Calu3 (cell line): Measurements from ENCODE around the gene ZBTB7B. TPM values are rescaled to one million over a fixed set of nuclear protein-coding genes. Genes with fewer than 3 reads are reported as not detected.

ENCODE experiments used
- BruUV-seq: library from RNA; stranded (reverse); fragments of 400-500 nt; replicated peaks from 2 replicates; lab custom pipeline; 2021; lab: Mats Ljungman, UMichigan
- CTCF ChIA-PET: fragments of 300-600 bp; sonication (Branson Sonifier 250); formaldehyde crosslinking; loops from one replicate; lab custom pipeline; 2022; ENCODE audit warnings: antibody characterized with exemption; lab: Charles Lee
- DNase-seq: peaks from one replicate; pipeline ENCODE4 v3.0.0; 2022
- H3K27ac Mint-ChIP-seq: one replicate; pipeline ENCODE4 v1.8.0; 2022; ENCODE audit warnings: mixed read lengths; ENCODE audit not compliant: unreplicated experiment
- H3K27me3 Mint-ChIP-seq: one replicate; pipeline ENCODE4 v1.8.0; 2022; ENCODE audit warnings: mixed read lengths; ENCODE audit not compliant: unreplicated experiment
- H3K36me3 Mint-ChIP-seq: one replicate; pipeline ENCODE4 v1.8.0; 2022; ENCODE audit warnings: mild to moderate bottlenecking, moderate library complexity, mixed read lengths; ENCODE audit not compliant: insufficient read depth, unreplicated experiment
- H3K4me1 Mint-ChIP-seq: one replicate; pipeline ENCODE4 v1.8.0; 2022; ENCODE audit warnings: mild to moderate bottlenecking, low read depth, mixed read lengths; ENCODE audit not compliant: unreplicated experiment
- H3K4me3 Mint-ChIP-seq: one replicate; pipeline ENCODE4 v1.8.0; 2022; ENCODE audit warnings: mild to moderate bottlenecking, low read depth, moderate library complexity, mixed read lengths; ENCODE audit not compliant: unreplicated experiment
- H3K9me3 Mint-ChIP-seq: one replicate; pipeline ENCODE4 v1.8.0; 2022; ENCODE audit warnings: low read depth, mixed read lengths; ENCODE audit not compliant: unreplicated experiment
- CTCF ChIP-seq: fragments of 200-600 bp; IDR thresholded peaks from one replicate; pipeline ENCODE4 v1.8.0; 2022; ENCODE audit warnings: antibody characterized with exemption; ENCODE audit not compliant: unreplicated experiment
- intact Hi-C: fragments of 100-400 bp; cut with micrococcal nuclease; formaldehyde crosslinking; loops from one replicate; pipeline ENCODE4 v1.10.0; 2022; ENCODE audit not compliant: unreplicated experiment
- total RNA-seq: library from RNA; stranded (reverse); gene quantifications from 2 replicates; pipeline ENCODE4 v1.2.3, GENCODE V29; 2022

Gene ZBTB7B
- total RNA-seq, 1 experiment from 2014 or later, result 64.7 TPM

GRCh38 chr1:154998818-154999570 is 3.6 kb upstream of the ZBTB7B start:
- intact Hi-C loops, result no loop called here
- CTCF ChIA-PET, result interaction anchor here (1.2 to 2.6 kb wide), 6 partner anchors 15 to 43 kb away, joined by 3 to 15 read pairs (median 8); partner anchors contain the start of genes FLAD1, PBXIP1 and PYGO2
- Mint-ChIP-seq H3K27ac (peak overlapping the region; percentile 64), H3K4me1 (peaks cover 35% of the 10 kb centered on the region), H3K27me3 (no peaks in the 10 kb centered on the region), H3K4me3 (peak overlapping the region; percentile 94), H3K9me3 (no peaks in the 10 kb centered on the region), H3K36me3 (peaks cover 65% of the 10 kb centered on the region)
- DNase-seq, result peak; percentile 72
- peak; percentile 96 for TF ChIP-seq CTCF
- BruUV-seq, result no TSS peak

GRCh38 chr1:154999571-155000410 is 2.8 kb upstream of the ZBTB7B start:
- H3K36me3 Mint-ChIP-seq, result peaks cover 66% of the 10 kb centered on the region
- DNase-seq, result peak; percentile 59
- intact Hi-C loops, result loop anchor here (10.0 kb wide), 1 partner anchor 55 kb away; the partner anchor contains the start of gene ADAM15
- no peaks in the 10 kb centered on the region for H3K27me3 Mint-ChIP-seq
- H3K27ac Mint-ChIP-seq, result peak overlapping the region; percentile 93
- CTCF ChIA-PET, result interaction anchor here (0.6 to 2.6 kb wide), 9 partner anchors 12 to 1888 kb away, joined by 3 to 15 read pairs (median 7); partner anchors contain the start of genes FLAD1, PBXIP1 and PYGO2
- no peak for TF ChIP-seq CTCF
- H3K4me1 Mint-ChIP-seq, result peaks cover 43% of the 10 kb centered on the region
- no peaks in the 10 kb centered on the region for H3K9me3 Mint-ChIP-seq
- H3K4me3 Mint-ChIP-seq, result peak overlapping the region; percentile 94
- BruUV-seq, result no TSS peak

- intact Hi-C loops, result loop anchor here (10.0 kb wide), 1 partner anchor 54 kb away; the partner anchor contains the start of gene ADAM15
- BruUV-seq, result no TSS peak
- Mint-ChIP-seq H3K36me3 (peaks cover 66% of the 10 kb centered on the region), H3K4me1 (peaks cover 46% of the 10 kb centered on the region), H3K4me3 (peak overlapping the region; percentile 94), H3K9me3 (no peaks in the 10 kb centered on the region), H3K27ac (peak overlapping the region; percentile 93), H3K27me3 (no peaks in the 10 kb centered on the region)
- CTCF ChIA-PET, result interaction anchor here (0.9 to 2.6 kb wide), 6 partner anchors 12 to 39 kb away, joined by 4 to 15 read pairs (median 8); partner anchors contain the start of genes FLAD1 and PYGO2
- no peak for TF ChIP-seq CTCF
- DNase-seq, result no peak
These were observed 2.2 kb upstream of the ZBTB7B start for GRCh38 chr1:155000411-155000725.

GRCh38 chr1:155000726-155001424 is 1.7 kb upstream of the ZBTB7B start:
- Mint-ChIP-seq H3K36me3 (peaks cover 66% of the 10 kb centered on the region), H3K27ac (peak overlapping the region; percentile 93), H3K9me3 (no peaks in the 10 kb centered on the region), H3K4me1 (peaks cover 48% of the 10 kb centered on the region), H3K4me3 (peak overlapping the region; percentile 94), H3K27me3 (no peaks in the 10 kb centered on the region)
- CTCF ChIA-PET, result interaction anchor here (0.6 to 2.4 kb wide), 8 partner anchors 9 to 138 kb away, joined by 3 to 15 read pairs (median 4); partner anchors contain the start of genes FLAD1 and PYGO2
- intact Hi-C loops, result loop anchor here (1.0 to 10.0 kb wide), 2 partner anchors 27 to 54 kb away; partner anchors contain the start of genes ADAM15 and CKS1B
- no TSS peak for BruUV-seq
- peak; percentile 100 for DNase-seq
- TF ChIP-seq CTCF, result no peak
